ENCODE results near the gene ELMOD3. TPM values are rescaled to one million over a fixed set of nuclear protein-coding genes. Genes with fewer than 3 reads are reported as not detected.

The ELMOD3 gene
- total RNA-seq, 1 donor from 2014 or later = 7.1 TPM

DNA sequence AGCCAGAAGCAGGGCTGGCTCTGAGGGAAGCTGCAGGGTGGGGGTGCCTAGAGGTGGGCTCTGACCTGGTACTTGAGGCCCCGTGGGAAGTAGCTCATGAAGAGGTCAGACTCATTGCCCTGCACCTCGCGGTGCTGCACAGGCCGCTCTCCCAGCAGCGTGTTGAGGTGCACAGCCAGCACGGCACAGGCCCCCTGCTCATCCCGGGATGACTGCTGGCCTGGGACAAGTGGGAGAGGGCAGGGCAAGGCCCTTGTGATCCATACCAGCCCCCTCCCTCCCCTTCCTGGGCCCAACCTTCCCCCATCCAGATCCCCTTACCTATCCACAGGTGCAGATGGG is 46.9 kb downstream of the ELMOD3 start:
- Histone ChIP-seq H3K27ac (no peak overlapping the region), H3K4me1 (peaks cover 0 to 2% of the 10 kb centered on the region in 2 donors), H3K36me3 (peaks cover 10 to 24% of the 10 kb centered on the region in 2 donors), H3K4me3 (no peak overlapping the region), H3K9me3 (peaks cover 0 to 6% of the 10 kb centered on the region in 2 donors), H3K27me3 (no peaks in the 10 kb centered on the region)
- intact Hi-C loops (cut with DNase I) = no loop called here
- DNase-seq (ENCODE audit: low spot score in 2 of 2) = no peak
- TF ChIP-seq, protein P1, sequence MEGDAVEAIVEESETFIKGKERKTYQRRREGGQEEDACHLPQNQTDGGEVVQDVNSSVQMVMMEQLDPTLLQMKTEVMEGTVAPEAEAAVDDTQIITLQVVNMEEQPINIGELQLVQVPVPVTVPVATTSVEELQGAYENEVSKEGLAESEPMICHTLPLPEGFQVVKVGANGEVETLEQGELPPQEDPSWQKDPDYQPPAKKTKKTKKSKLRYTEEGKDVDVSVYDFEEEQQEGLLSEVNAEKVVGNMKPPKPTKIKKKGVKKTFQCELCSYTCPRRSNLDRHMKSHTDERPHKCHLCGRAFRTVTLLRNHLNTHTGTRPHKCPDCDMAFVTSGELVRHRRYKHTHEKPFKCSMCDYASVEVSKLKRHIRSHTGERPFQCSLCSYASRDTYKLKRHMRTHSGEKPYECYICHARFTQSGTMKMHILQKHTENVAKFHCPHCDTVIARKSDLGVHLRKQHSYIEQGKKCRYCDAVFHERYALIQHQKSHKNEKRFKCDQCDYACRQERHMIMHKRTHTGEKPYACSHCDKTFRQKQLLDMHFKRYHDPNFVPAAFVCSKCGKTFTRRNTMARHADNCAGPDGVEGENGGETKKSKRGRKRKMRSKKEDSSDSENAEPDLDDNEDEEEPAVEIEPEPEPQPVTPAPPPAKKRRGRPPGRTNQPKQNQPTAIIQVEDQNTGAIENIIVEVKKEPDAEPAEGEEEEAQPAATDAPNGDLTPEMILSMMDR (IDR thresholded peaks at IDR 0.05) = no peak

DNA sequence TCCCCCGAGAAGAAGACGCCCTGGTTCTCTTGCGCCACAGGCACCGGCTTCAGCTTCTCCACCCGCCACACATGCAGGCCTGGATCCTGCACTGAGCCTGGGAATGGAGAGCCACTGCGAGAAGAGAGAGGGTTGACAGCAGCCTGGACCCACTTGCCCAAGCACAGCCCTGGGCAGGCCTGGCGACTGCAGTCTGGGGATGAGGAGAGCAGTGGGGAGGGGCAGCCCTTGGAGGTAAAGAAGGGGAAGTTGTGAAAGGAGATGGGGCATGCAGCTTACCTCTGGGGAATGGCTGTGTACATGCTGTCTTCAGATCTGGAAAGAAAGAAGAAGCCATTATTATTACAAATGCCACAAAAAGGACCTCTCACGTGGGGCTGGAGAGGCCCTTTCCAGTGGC is 47.3 kb downstream of the ELMOD3 start:
- TF ChIP-seq, protein P1 (IDR thresholded peaks at IDR 0.05) = no peak
- H3K4me1 ChIP-seq = no peaks in the 10 kb centered on the region
- no peak overlapping the region for H3K4me3 ChIP-seq
- no peak overlapping the region for H3K27ac ChIP-seq
- no peak for DNase-seq (ENCODE audit: low spot score in 2 of 2)
- intact Hi-C loops (cut with DNase I) = no loop called here
- peaks cover 10 to 24% of the 10 kb centered on the region in 2 donors for H3K36me3 ChIP-seq
- H3K27me3 ChIP-seq = no peaks in the 10 kb centered on the region
- H3K9me3 ChIP-seq = peaks cover 0 to 6% of the 10 kb centered on the region in 2 donors

DNA sequence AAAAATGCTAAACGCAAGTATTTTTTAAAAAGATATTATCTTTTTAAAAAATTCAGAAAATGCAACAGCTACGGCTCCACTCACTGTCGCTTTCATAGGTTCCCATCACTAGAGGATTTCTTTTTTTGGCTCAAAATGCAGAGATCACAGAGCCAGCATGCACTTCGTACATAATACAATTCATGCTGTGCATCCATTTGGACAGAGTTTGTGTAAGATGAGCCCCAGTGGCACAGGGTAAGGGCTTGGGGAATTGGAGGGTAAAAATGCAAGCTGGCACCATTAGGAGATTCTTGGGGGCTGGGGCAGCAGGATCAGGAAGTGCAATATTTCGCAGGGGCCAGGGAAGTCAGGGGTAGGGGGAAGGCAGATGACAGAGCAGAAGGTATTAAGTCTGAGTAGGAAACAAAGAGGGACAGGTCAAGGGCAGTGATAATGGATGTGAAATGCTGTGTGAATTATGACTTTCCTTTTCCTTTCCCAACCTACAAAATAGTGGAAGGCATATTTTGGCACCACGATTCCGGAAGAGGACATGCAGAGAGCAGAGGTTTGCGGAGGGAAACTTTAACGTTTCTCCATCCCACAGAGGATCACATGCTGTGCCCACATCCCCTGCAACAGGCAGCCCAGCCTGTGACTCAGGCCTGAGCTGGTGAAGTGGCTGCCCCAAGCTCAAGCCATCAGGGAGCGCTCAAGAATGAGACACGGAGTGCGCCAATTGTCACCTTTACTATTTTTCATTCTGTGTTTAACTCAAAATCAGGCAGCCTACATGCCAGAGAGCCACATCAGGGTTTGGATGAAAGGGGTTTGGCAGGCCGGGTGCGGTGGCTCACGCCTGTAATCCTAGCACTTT is 50.9 kb downstream of the ELMOD3 start:
- H3K9me3 ChIP-seq = peaks cover 0 to 6% of the 10 kb centered on the region in 2 donors
- TF ChIP-seq, protein P1 (IDR thresholded peaks at IDR 0.05) = no peak
- peaks cover 0 to 10% of the 10 kb centered on the region in 2 donors for H3K4me1 ChIP-seq
- no peak overlapping the region for H3K4me3 ChIP-seq
- H3K27ac ChIP-seq = peak overlapping the region in 1 of 2 donors; percentile 25
- peaks cover 1 to 5% of the 10 kb centered on the region in 2 donors for H3K36me3 ChIP-seq
- intact Hi-C loops (cut with DNase I) = no loop called here
- peak in 1 of 2 donors; percentile 45 for DNase-seq (ENCODE audit: low spot score in 2 of 2)
- H3K27me3 ChIP-seq = no peaks in the 10 kb centered on the region

DNA sequence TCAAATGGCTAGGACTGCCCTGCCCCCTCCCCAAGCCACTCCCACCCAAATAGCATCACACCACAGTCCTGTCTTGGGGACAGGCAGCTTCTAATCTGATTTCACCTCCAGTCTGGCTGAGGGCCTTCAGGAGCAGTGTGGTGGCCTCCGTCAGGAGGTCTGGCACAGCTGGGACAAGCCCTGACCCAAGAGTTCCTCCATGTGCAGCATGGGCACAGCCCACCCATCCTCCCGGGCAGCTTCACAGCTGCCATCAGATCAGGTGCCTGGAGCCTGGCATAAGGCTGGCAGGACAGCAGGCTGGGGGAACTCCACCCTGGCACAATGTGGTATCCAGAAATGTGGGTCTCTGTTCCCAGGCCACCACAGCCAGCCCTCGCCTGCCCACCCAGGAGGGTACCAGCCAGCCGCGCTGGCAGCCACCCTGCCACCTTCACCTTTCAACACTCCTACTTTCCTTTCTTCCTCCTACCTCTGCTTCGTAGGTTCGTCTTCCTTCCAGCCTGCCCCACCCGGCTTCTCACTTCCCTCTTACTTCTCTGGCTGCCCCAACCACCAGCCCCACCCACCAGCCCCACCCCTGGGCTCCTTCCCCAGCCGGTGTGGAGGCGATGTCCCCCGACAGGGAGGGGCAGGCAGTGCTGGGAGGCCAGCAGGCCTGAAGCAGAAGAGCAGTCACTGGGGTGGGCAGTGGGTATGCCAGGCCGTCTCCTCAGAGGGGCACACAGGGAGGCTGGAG is 55.4 kb downstream of the ELMOD3 start, which contains the start of gene CAPG:
CAPG (minus strand) TSS at position 522 of the 739 bp plus-strand sequence. CDS start 8,221 bp downstream, outside the sequence.
- no peaks in the 10 kb centered on the region for H3K36me3 ChIP-seq
- TF ChIP-seq, protein P1 (IDR thresholded peaks at IDR 0.05) = no peak
- intact Hi-C loops (cut with DNase I) = no loop called here
- peak within 1 kb of the TSS in 1 of 2 donors; percentile 63 for H3K27ac ChIP-seq
- DNase-seq (ENCODE audit: low spot score in 2 of 2) = no peak
- no peaks in the 10 kb centered on the region for H3K27me3 ChIP-seq
- peak within 1 kb of the TSS in 1 of 2 donors; percentile 25 for H3K4me3 ChIP-seq
- no peaks in the 10 kb centered on the region for H3K9me3 ChIP-seq
- peaks cover 0 to 15% of the 10 kb centered on the region in 2 donors for H3K4me1 ChIP-seq

DNA sequence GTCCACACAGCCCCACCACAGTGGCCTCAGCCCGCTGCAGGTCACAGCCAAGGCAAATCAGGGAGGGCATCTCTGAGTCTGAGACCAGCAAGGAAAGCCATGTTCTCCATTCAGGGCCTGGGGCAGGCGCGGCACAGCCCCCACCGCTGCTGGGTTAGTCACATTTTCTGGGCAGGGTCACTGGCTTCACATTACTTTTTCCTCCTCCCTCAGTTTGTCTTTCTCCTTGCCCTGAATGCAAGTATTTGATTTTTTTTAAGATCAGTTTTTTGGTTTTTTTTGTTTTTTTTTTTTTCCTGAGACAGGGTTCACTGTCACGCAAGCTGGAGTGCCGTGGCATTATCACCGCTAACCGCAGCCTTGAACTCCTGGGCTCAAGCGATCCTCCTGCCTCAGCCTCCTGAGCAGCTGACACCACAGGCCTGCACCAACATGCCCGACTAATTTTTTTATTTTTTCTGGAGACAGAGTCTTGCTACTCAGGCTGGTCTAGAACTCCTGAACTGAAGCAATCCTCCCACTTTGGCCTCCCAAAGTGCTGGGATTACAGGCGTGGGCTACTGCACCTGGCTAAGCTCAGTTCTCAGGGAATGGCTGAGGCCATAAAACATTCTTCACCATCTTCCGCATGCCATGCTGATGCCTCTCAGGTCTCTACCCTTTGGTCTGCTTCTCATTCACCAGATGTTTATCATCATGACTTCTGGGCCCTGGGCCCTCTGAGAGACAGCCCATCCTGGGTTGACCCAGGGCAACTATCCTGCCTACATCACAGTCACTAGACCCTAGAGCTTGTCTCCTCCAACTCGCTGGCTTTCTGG is 56.2 kb downstream of the ELMOD3 start:
- no peak for DNase-seq (ENCODE audit: low spot score in 2 of 2)
- TF ChIP-seq, protein P1 (IDR thresholded peaks at IDR 0.05) = no peak
- intact Hi-C loops (cut with DNase I) = no loop called here
- Histone ChIP-seq H3K4me3 (peak overlapping the region in 1 of 2 donors; percentile 25), H3K9me3 (no peaks in the 10 kb centered on the region), H3K4me1 (peaks cover 0 to 15% of the 10 kb centered on the region in 2 donors), H3K36me3 (no peaks in the 10 kb centered on the region), H3K27me3 (no peaks in the 10 kb centered on the region), H3K27ac (peak overlapping the region in 1 of 2 donors; percentile 63)

Data from ascending aorta (tissue), 2 donors.